Middle frontal gyrus (tissue), 1 donor: ENCODE results near the gene CRYL1.
A peak's percentile ranks its signal among the peaks of the same experiment; 100 is the strongest.

Experiments used
- DNase-seq: peaks from one replicate; pipeline ENCODE4 v3.0.0-alpha.2; 2015; ENCODE audit warnings: low spot score; ENCODE audit errors: extremely low spot score

CRYL1 gene

GRCh38 chr13:20495087-20496023 lies 30.3 kb downstream of the CRYL1 start:
- DNase-seq = peak; percentile 69

GRCh38 chr13:20494656-20495055 lies 31.0 kb downstream of the CRYL1 start:
- no peak for DNase-seq

- no peak for DNase-seq
Observed at GRCh38 chr13:20492641-20493040, 33.0 kb downstream of the CRYL1 start.

- no peak for DNase-seq
Observed at GRCh38 chr13:20491926-20492435, 33.7 kb downstream of the CRYL1 start.

- DNase-seq = no peak
Observed at GRCh38 chr13:20489185-20489820, 36.4 kb downstream of the CRYL1 start.

- no peak for DNase-seq
Observed at GRCh38 chr13:20487927-20488326, 37.7 kb downstream of the CRYL1 start.

- DNase-seq = no peak
Observed at GRCh38 chr13:20482787-20483186, 42.9 kb downstream of the CRYL1 start.

GRCh38 chr13:20482275-20482761 lies 43.3 kb downstream of the CRYL1 start:
- no peak for DNase-seq

- DNase-seq = no peak
Observed at GRCh38 chr13:20477394-20477793, 48.3 kb downstream of the CRYL1 start.

GRCh38 chr13:20475927-20476691 lies 49.5 kb downstream of the CRYL1 start:
- no peak for DNase-seq

- no peak for DNase-seq
Observed at GRCh38 chr13:20474515-20474914, 51.1 kb downstream of the CRYL1 start.

GRCh38 chr13:20473888-20474287 lies 51.8 kb downstream of the CRYL1 start:
- DNase-seq = no peak

- no peak for DNase-seq
Observed at GRCh38 chr13:20473139-20473538, 52.5 kb downstream of the CRYL1 start.

GRCh38 chr13:20472531-20472930 lies 53.1 kb downstream of the CRYL1 start:
- no peak for DNase-seq

- DNase-seq = no peak
Observed at GRCh38 chr13:20470136-20470535, 55.5 kb downstream of the CRYL1 start.

- DNase-seq = no peak
Observed at GRCh38 chr13:20466371-20466770, 59.3 kb downstream of the CRYL1 start.

GRCh38 chr13:20465218-20465879 lies 60.3 kb downstream of the CRYL1 start:
- no peak for DNase-seq

GRCh38 chr13:20462921-20463320 lies 62.7 kb downstream of the CRYL1 start:
- no peak for DNase-seq

GRCh38 chr13:20462533-20462915 lies 63.1 kb downstream of the CRYL1 start:
- no peak for DNase-seq

GRCh38 chr13:20461860-20462532 lies 63.7 kb downstream of the CRYL1 start:
- DNase-seq = no peak
